WTC11 (cell line): ENCODE data around the gene OR52D1. TPM values are rescaled to one million over a fixed set of nuclear protein-coding genes. Genes with fewer than 3 reads are reported as not detected.

Experiments used
- total RNA-seq: library from RNA; stranded (reverse); gene quantifications from 3 replicates; pipeline ENCODE4 v1.2.3, GENCODE V29; 2021

The OR52D1 gene
- total RNA-seq, 1 experiment from 2014 or later = not detected

Other genes starting within 250 kb of the OR52D1 start
- gene HBG1, start 238.8 kb upstream of the OR52D1 start, total RNA-seq = 1.5 to 3.4 TPM (median 2.7 TPM) in 3 replicates
- gene HBG2, start 233.9 kb upstream of the OR52D1 start, total RNA-seq = 5.1 to 8.7 TPM (median 6.5 TPM) in 3 replicates
- gene HBE1, start 218.7 kb upstream of the OR52D1 start, total RNA-seq = 1.5 to 3.1 TPM (median 1.7 TPM) in 3 replicates
- gene OR51B4, start 186.7 kb upstream of the OR52D1 start, total RNA-seq = not detected in 3 replicates
- gene OR51B2, start 164.4 kb upstream of the OR52D1 start, total RNA-seq = not detected in 3 replicates
- 0.26 to 0.37 TPM in 2 of 3 replicates, not detected in the other for gene OR51B5, start 145.2 kb upstream of the OR52D1 start, total RNA-seq
- not detected in 3 replicates for gene OR51B6, start 137.2 kb upstream of the OR52D1 start, total RNA-seq
- 0.05 TPM in 1 of 3 replicates, not detected in the others for gene OR51M1, start 104.9 kb upstream of the OR52D1 start, total RNA-seq
- gene OR51Q1, start 66.6 kb upstream of the OR52D1 start, total RNA-seq = not detected in 3 replicates
- gene OR51I1, start 47.2 kb upstream of the OR52D1 start, total RNA-seq = not detected in 3 replicates
- not detected in 3 replicates for gene OR51I2, start 39.4 kb upstream of the OR52D1 start, total RNA-seq
- gene UBQLN3, start 21.3 kb downstream of the OR52D1 start, total RNA-seq = not detected in 3 replicates
- gene UBQLNL, start 28.0 kb downstream of the OR52D1 start, total RNA-seq = 0.14 to 0.24 TPM in 2 of 3 replicates, not detected in the other
- gene OR52H1, start 59.9 kb downstream of the OR52D1 start, total RNA-seq = not detected in 3 replicates
- not detected in 3 replicates for gene OR52B6, start 92.2 kb downstream of the OR52D1 start, total RNA-seq
- 25.4 to 30.2 TPM (median 30.0 TPM) in 3 replicates for gene TRIM6, start 108.0 kb downstream of the OR52D1 start, total RNA-seq
- 0.66 to 1.6 TPM (median 0.71 TPM) in 3 replicates for gene TRIM34, start 136.3 kb downstream of the OR52D1 start, total RNA-seq
- gene TRIM5, start 196.4 kb downstream of the OR52D1 start, total RNA-seq = 31.8 to 35.3 TPM (median 32.8 TPM) in 3 replicates
- 69.1 to 78.9 TPM (median 75.9 TPM) in 3 replicates for gene TRIM22, start 201.1 kb downstream of the OR52D1 start, total RNA-seq
- gene OR56B1, start 247.8 kb downstream of the OR52D1 start, total RNA-seq = 0.09 to 0.17 TPM (median 0.11 TPM) in 3 replicates